WTC11 (cell line): ENCODE measurements around the gene OPN4. TPM values are rescaled to one million over a fixed set of nuclear protein-coding genes. Genes with fewer than 3 reads are reported as not detected.

Source experiments
- ATAC-seq: fragments of 200-7000 bp; cut with Tn5 transposase; 2 replicates; pipeline ENCODE4 v1.10.0; 2021; ENCODE audit warnings: mild to moderate bottlenecking, moderate library complexity
- CTCF ChIA-PET: fragments of 300-600 bp; sonication (Branson Sonifier 250); formaldehyde crosslinking; loops from one replicate; lab custom pipeline; 2021; ENCODE audit warnings: antibody characterized with exemption; lab: Charles Lee
- POLR2A ChIA-PET: fragments of 350-600 bp; sonication (Branson Sonifier 250); formaldehyde crosslinking; loops from one replicate; lab custom pipeline; 2021; ENCODE audit warnings: antibody characterized with exemption; lab: Charles Lee
- DNase-seq: peaks from one replicate; pipeline ENCODE4 v3.0.0; 2021; ENCODE audit warnings: low spot score
- H3K27ac Mint-ChIP-seq: 2 replicates; pipeline ENCODE4 v1.8.0; 2021; ENCODE audit warnings: mixed read lengths
- H3K27me3 Mint-ChIP-seq: 2 replicates; pipeline ENCODE4 v1.8.0; 2021; ENCODE audit warnings: low read depth, mild to moderate bottlenecking, moderate library complexity, mixed read lengths
- H3K36me3 Mint-ChIP-seq: 2 replicates; pipeline ENCODE4 v1.8.0; 2021; ENCODE audit warnings: mixed read lengths
- H3K4me1 Mint-ChIP-seq: 2 replicates; pipeline ENCODE4 v1.8.0; 2022; ENCODE audit warnings: mixed read lengths
- H3K4me3 Mint-ChIP-seq: 2 replicates; pipeline ENCODE4 v1.8.0; 2021; ENCODE audit warnings: mild to moderate bottlenecking, moderate library complexity, mixed read lengths
- H3K9me3 Mint-ChIP-seq: 2 replicates; pipeline ENCODE4 v1.8.0; 2021; ENCODE audit warnings: mixed read lengths
- ARID4B ChIP-seq: sonication (generic); formaldehyde crosslinking; IDR thresholded peaks from 2 replicates; pipeline ENCODE4 v1.8.0; 2023; ENCODE audit warnings: missing genetic modification reagents, mild to moderate bottlenecking, borderline replicate concordance
- CBFB ChIP-seq: sonication (generic); formaldehyde crosslinking; IDR thresholded peaks from 2 replicates; pipeline ENCODE4 v1.8.1; 2022; ENCODE audit warnings: mild to moderate bottlenecking, low read depth, missing genetic modification reagents
- CDX4 ChIP-seq: fragments of 250-450 bp; sonication (Bioruptor Pico); IDR thresholded peaks from 2 replicates; pipeline ENCODE4 v1.9.0; 2021; ENCODE audit warnings: moderate library complexity, mild to moderate bottlenecking, inconsistent platforms, borderline replicate concordance
- CREB1 ChIP-seq: sonication (generic); formaldehyde crosslinking; IDR thresholded peaks from 2 replicates; pipeline ENCODE4 v1.8.0; 2023; ENCODE audit warnings: mild to moderate bottlenecking, missing genetic modification reagents
- ETV6 ChIP-seq: sonication (generic); formaldehyde crosslinking; IDR thresholded peaks from 2 replicates; pipeline ENCODE4 v1.8.1; 2022; ENCODE audit warnings: mild to moderate bottlenecking, missing genetic modification reagents
- HMGA2 ChIP-seq: fragments of 250-450 bp; sonication (Bioruptor Pico); IDR thresholded peaks from 2 replicates; pipeline ENCODE4 v1.4.0; 2021; ENCODE audit warnings: mild to moderate bottlenecking, moderate library complexity
- IRF1 ChIP-seq: sonication (generic); formaldehyde crosslinking; IDR thresholded peaks from 2 replicates; pipeline ENCODE4 v1.8.0; 2023; ENCODE audit warnings: missing genetic modification reagents
- JAZF1 ChIP-seq: fragments of 250-450 bp; sonication (Bioruptor Pico); IDR thresholded peaks from 2 replicates; pipeline ENCODE4 v1.9.0; 2021; ENCODE audit warnings: moderate library complexity, mild to moderate bottlenecking, inconsistent platforms
- PRDM15 ChIP-seq: sonication (generic); formaldehyde crosslinking; IDR thresholded peaks from 2 replicates; pipeline ENCODE4 v1.8.0; 2022; ENCODE audit warnings: missing genetic modification reagents
- PREB ChIP-seq: sonication (generic); formaldehyde crosslinking; IDR thresholded peaks from 2 replicates; pipeline ENCODE4 v1.8.1; 2022; ENCODE audit warnings: mild to moderate bottlenecking, missing genetic modification reagents, moderate library complexity, borderline replicate concordance
- RORB ChIP-seq: fragments of 250-450 bp; sonication (Bioruptor Pico); IDR thresholded peaks from 2 replicates; pipeline ENCODE4 v1.9.0; 2021; ENCODE audit warnings: mild to moderate bottlenecking
- SP1 ChIP-seq: sonication (generic); formaldehyde crosslinking; conservative IDR thresholded peaks from 2 replicates; pipeline ENCODE4 v1.8.1; 2022; ENCODE audit warnings: missing genetic modification reagents
- TP53 ChIP-seq: sonication (generic); formaldehyde crosslinking; IDR thresholded peaks from 2 replicates; pipeline ENCODE4 v1.8.1; 2023; ENCODE audit warnings: mild to moderate bottlenecking, missing genetic modification reagents
- ZNF121 ChIP-seq: sonication (generic); formaldehyde crosslinking; IDR thresholded peaks from 2 replicates; pipeline ENCODE4 v1.8.0; 2023; ENCODE audit warnings: missing genetic modification reagents
- ZNF138 ChIP-seq: sonication (generic); formaldehyde crosslinking; conservative IDR thresholded peaks from 2 replicates; pipeline ENCODE4 v1.8.1; 2022; ENCODE audit warnings: mild to moderate bottlenecking, moderate library complexity, missing genetic modification reagents
- ZNF396 ChIP-seq: fragments of 250-450 bp; sonication (Bioruptor Pico); IDR thresholded peaks from 2 replicates; pipeline ENCODE4 v1.8.0; 2021; ENCODE audit warnings: mild to moderate bottlenecking, moderate library complexity, borderline replicate concordance
- ZNF423 ChIP-seq: fragments of 250-450 bp; sonication (Bioruptor Pico); IDR thresholded peaks from 2 replicates; pipeline ENCODE4 v2.1.2; 2022; ENCODE audit warnings: mild to moderate bottlenecking, moderate library complexity
- ZNF425 ChIP-seq: fragments of 250-450 bp; sonication (Bioruptor Pico); conservative IDR thresholded peaks from 2 replicates; pipeline ENCODE4 v1.9.0; 2021; ENCODE audit warnings: mild to moderate bottlenecking
- total RNA-seq: library from RNA; stranded (reverse); gene quantifications from 3 replicates; pipeline ENCODE4 v1.2.3, GENCODE V29; 2021
- TF ChIP-seq, protein P1 (sequence below): fragments of 250-450 bp; sonication (Bioruptor Pico); IDR thresholded peaks from 2 replicates; pipeline ENCODE4 v1.9.0; 2021; ENCODE audit warnings: mild to moderate bottlenecking
- TF ChIP-seq, protein P2 (sequence below): sonication (generic); formaldehyde crosslinking; IDR thresholded peaks from 2 replicates; pipeline ENCODE4 v1.8.1; 2023; ENCODE audit warnings: mild to moderate bottlenecking, moderate library complexity, missing genetic modification reagents

OPN4 gene
- total RNA-seq, 1 experiment from 2014 or later, result not detected

- no peak overlapping the region for H3K27ac Mint-ChIP-seq
- ChIA-PET CTCF (interaction anchor here (0.8 to 4.3 kb wide), 5 partner anchors 11 to 293 kb away, joined by 3 to 26 read pairs (median 3); no protein-coding TSS in a partner anchor), POLR2A (no interaction called here)
- peaks cover 15% of the 10 kb centered on the region for H3K4me1 Mint-ChIP-seq
- H3K36me3 Mint-ChIP-seq, result no peaks in the 10 kb centered on the region
- H3K9me3 Mint-ChIP-seq, result no peaks in the 10 kb centered on the region
- H3K27me3 Mint-ChIP-seq, result no peaks in the 10 kb centered on the region
- ATAC-seq (no peak), DNase-seq (no peak)
- H3K4me3 Mint-ChIP-seq, result no peak overlapping the region
- TF ChIP-seq, protein P1, sequence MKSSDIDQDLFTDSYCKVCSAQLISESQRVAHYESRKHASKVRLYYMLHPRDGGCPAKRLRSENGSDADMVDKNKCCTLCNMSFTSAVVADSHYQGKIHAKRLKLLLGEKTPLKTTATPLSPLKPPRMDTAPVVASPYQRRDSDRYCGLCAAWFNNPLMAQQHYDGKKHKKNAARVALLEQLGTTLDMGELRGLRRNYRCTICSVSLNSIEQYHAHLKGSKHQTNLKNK (CRISPR knock-in tag), result no peak
- TF ChIP-seq HMGA2 (CRISPR knock-in tag) (no peak), PRDM15 (no peak), RORB (no peak), ZNF121 (CRISPR knock-in tag) (no peak), ETV6 (CRISPR knock-in tag) (no peak), SP1 (no peak), TP53 (CRISPR knock-in tag) (no peak), JAZF1 (no peak), ZNF425 (no peak), PREB (CRISPR knock-in tag) (no peak), ZNF396 (no peak), CDX4 (CRISPR knock-in tag) (no peak), ARID4B (no peak), ZNF423 (CRISPR knock-in tag) (no peak), IRF1 (CRISPR knock-in tag) (no peak), CREB1 (CRISPR knock-in tag) (no peak), ZNF138 (no peak), CBFB (CRISPR knock-in tag) (no peak)
- TF ChIP-seq, protein P2, sequence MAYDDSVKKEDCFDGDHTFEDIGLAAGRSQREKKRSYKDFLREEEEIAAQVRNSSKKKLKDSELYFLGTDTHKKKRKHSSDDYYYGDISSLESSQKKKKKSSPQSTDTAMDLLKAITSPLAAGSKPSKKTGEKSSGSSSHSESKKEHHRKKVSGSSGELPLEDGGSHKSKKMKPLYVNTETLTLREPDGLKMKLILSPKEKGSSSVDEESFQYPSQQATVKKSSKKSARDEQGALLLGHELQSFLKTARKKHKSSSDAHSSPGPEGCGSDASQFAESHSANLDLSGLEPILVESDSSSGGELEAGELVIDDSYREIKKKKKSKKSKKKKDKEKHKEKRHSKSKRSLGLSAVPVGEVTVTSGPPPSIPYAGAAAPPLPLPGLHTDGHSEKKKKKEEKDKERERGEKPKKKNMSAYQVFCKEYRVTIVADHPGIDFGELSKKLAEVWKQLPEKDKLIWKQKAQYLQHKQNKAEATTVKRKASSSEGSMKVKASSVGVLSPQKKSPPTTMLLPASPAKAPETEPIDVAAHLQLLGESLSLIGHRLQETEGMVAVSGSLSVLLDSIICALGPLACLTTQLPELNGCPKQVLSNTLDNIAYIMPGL, result no peak
Measured at GRCh38 chr10:86682675-86683074, 28.3 kb downstream of the OPN4 start.
